Fibroblast of mammary gland (primary cell): ENCODE results near the gene TSPEAR.
"Not testable (repeated sequence)": the region's sequence is repeated elsewhere in the genome, so short reads cannot be mapped to it uniquely, and the experiment has no call there.

Source experiments
- DNase-seq: peaks from one replicate; pipeline ENCODE4 v3.0.0-alpha.2; 2010; ENCODE audit warnings: low read depth
- H3K4me3 ChIP-seq: 2 replicates; pipeline ENCODE4 v1.5.1; 2011; ENCODE audit warnings: low read depth, mild to moderate bottlenecking, low read length, moderate library complexity; ENCODE audit not compliant: control insufficient read depth
- TF ChIP-seq, protein P1 (sequence below): conservative IDR thresholded peaks from 2 replicates; pipeline ENCODE4 v1.5.1; 2011; ENCODE audit warnings: low read depth, low read length, inconsistent platforms; ENCODE audit not compliant: control insufficient read depth, insufficient read depth

Gene TSPEAR

DNA sequence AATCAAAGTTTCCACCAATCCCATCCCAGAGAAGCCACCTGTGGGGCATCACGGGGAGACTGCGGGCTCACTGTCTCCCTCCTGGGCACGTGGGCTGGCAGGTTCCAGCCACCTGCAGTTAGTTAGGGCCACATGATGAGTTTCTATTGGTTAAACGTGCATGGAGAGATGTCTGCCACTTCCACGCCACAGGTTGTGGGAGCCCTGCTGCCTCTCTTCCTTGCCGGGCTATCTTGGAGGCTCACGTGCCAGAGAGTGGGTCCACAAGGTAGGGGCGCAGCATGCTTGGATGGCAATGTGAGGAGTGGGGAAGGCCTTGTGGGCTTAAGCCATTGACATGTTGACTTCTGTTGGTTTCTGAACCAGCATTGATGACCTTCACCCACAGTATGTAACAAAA is 107.5 kb downstream of the TSPEAR start:
- H3K4me3 ChIP-seq = no peak overlapping the region
- TF ChIP-seq, protein P1, sequence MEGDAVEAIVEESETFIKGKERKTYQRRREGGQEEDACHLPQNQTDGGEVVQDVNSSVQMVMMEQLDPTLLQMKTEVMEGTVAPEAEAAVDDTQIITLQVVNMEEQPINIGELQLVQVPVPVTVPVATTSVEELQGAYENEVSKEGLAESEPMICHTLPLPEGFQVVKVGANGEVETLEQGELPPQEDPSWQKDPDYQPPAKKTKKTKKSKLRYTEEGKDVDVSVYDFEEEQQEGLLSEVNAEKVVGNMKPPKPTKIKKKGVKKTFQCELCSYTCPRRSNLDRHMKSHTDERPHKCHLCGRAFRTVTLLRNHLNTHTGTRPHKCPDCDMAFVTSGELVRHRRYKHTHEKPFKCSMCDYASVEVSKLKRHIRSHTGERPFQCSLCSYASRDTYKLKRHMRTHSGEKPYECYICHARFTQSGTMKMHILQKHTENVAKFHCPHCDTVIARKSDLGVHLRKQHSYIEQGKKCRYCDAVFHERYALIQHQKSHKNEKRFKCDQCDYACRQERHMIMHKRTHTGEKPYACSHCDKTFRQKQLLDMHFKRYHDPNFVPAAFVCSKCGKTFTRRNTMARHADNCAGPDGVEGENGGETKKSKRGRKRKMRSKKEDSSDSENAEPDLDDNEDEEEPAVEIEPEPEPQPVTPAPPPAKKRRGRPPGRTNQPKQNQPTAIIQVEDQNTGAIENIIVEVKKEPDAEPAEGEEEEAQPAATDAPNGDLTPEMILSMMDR = no peak
- no peak for DNase-seq

DNA sequence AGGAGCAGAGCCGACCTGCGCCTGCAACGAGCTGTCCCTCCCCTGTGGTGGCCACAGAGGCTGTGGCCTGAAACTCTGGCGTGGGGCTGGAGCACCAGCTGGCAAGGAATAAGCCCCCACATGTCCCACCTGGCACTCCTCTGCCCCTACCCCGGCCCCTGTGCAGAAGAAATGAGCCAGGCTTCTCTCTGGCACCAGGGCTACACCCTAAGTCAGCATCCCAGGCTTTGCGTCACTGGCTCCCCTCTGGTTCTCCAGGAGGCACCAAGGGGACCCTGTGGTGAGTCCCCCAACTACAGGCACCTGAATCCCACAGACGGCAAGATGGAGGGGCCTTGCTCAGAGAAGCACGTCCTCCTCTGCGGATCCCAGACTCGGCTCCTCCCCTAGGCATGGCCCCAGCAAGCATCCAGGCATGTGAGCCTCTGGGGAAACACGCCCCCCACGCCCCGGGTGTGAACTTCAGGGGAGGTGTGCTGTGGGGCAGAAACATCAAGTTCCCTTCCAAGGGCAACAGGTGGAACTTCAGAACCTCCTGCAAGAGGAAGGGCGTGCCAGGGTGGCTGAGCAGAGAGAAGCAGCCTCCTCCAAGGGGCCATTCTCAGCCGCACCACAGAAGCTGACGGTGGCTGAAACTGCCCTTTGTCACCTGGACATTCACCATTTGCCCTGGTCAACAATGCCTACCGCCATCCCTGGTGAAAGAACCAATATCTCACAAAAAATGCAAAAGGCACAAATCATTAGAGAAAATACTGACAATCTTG is 108.1 kb downstream of the TSPEAR start:
- TF ChIP-seq, protein P1 = no peak

DNA sequence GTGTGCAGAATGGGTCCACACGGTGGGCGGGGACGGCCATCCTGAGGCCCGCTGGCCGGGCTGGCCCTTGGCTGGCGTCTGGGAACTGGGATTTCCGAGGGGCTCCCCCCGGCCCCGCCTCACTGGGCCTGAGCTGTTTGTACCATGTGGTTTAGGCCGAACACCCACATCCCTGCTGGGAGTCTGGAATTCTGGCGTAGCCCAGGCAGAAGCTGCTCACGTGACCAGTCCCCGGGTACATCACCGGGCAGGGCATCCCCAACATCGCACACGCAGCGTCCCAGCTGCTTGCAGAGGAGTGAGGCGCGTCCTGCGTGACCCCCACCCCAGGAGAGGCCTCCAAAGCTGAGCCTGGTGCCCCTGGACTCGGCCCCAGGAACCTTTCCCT is 108.9 kb downstream of the TSPEAR start:
- no peak overlapping the region for H3K4me3 ChIP-seq
- TF ChIP-seq, protein P1 = no peak
- no peak for DNase-seq

More for the DNA sequence above, 108.1 kb downstream of the TSPEAR start:
- no peak overlapping the region for H3K4me3 ChIP-seq
- DNase-seq = no peak

DNA sequence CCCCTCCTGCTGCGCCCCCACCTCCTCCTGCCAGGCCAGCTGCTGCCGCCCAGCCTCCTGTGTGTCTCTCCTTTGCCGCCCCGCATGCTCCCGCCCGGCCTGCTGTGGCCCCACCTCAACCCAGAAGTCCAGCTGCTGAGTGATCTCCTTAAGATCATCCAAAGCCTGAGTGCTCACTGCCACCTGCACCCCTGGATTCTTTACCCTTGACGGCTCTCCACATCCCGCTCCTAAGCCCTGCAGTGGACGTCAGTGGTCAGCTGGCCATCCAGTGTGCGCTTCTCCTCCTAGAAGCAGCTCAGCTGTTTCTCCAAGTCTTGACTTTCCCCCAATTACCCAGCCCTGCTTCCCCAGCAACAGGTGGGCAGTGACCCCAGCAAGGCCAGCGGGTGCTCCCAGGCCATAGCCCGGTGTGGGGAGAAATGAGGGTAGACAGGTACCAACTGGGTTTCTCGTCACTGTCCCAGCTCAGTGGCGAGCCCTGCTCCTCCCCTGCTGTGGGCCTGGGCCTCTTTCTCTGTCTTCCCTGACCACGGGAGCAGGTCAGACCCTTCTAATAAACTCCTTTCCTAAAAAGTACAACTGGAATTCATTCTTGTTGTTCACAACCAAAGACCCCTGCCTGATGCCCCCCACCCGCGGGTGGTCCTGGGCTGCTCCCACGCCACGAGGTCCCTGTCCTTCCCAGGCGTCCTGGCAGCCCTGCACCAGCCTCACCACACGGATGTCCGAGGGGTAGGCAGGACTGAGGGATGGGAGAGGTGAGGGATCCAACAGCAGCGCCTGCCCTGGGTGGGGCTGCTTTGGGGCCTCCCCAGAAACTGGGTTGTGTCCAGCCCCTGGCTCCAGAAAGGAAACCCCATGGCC is 109.5 kb downstream of the TSPEAR start:
- no peak for DNase-seq
- no peak overlapping the region for H3K4me3 ChIP-seq
- TF ChIP-seq, protein P1 = no peak

DNA sequence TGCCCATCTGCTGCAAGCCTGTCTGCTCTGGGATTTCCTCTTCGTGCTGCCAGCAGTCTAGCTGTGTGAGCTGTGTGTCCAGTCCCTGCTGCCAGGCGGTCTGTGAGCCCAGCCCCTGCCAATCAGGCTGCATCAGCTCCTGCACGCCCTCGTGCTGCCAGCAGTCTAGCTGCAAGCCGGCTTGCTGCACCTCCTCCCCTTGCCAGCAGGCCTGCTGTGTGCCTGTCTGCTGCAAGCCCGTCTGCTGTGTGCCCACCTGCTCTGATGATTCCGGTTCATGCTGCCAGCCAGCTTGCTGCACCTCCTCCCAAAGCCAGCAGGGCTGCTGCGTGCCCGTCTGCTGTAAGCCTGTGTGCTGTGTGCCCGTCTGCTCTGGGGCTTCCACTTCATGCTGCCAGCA is 110.3 kb downstream of the TSPEAR start:
- DNase-seq, H3K4me3 ChIP-seq: not testable (repeated sequence)

DNA sequence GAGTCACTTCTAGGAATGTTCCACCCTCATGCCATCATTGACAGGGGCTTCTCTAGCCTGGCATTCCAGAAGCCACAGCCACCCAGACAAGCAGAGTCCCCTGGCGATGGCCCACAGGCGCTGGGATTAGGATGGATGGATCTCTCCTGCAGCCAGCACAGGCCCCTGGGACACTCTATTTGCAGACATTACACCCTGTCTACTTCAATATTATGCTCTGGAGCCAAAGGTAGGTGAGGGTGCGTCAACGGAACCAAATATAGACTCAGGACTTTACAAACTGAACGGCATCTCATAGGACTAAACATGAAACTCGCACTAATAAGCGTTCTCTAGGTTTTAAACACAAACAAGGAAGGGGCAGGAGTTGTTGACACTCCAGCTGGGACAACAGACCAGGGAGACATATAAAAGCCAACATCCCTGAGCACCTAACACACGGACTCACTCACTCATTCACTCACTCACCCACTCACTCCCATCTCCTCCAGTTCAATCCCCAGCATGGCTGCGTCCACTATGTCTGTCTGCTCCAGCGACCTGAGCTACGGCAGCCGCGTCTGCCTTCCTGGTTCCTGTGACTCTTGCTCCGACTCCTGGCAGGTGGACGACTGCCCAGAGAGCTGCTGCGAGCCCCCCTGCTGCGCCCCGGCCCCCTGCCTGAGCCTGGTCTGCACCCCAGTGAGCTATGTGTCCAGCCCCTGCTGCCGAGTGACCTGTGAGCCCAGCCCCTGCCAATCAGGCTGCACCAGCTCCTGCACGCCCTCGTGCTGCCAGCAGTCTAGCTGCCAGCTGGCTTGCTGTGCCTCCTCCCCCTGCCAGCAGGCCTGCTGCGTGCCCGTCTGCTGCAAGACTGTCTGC is 111.0 kb downstream of the TSPEAR start, which contains the start of gene KRTAP10-7:
KRTAP10-7 (plus strand) TSS at position 480 of the 861 bp plus-strand sequence; CDS start at position 505, 25 bp downstream.
- not testable (repeated sequence) for H3K4me3 ChIP-seq, DNase-seq

DNA sequence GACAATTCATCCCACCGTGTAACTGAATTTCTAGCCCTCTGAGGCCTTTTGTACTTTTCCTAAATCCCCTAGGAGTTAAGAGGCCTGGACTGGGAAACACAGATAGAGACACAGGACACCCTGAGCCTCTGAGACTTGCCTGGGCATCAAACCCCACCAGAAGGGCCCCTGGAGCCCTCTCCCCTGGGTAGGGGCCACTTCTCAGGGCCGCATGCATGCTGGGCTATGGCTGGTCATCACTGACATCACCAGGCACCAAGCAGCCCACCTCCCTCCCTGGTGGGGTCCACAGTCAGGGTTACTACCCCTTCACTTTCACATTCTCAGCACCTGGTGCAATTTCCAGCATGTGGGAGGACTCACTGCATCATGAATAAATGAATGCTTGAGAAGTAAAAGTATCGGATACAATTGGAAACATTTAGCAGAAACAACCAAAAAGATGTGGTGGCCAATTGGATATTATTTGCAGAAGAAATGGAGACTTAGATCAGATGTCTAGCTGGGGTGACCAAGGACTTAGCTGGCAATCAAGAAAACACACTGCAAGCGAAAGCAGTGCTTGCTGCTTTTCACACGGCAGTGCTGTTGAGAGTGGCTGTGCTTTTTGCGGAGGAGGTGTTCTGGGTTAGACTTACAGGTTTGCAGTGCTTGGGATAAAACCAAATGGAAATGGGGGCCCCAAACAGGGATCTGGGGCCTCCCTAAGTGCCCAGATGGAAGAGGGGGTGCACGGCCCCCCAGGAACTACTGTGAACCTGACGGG is 111.9 kb downstream of the TSPEAR start:
- TF ChIP-seq, protein P1 = no peak
- DNase-seq = no peak

More for the DNA sequence above, 111.9 kb downstream of the TSPEAR start:
- no peak overlapping the region for H3K4me3 ChIP-seq
